ENCODE data around the gene SEMA3G.

The SEMA3G gene

DNA sequence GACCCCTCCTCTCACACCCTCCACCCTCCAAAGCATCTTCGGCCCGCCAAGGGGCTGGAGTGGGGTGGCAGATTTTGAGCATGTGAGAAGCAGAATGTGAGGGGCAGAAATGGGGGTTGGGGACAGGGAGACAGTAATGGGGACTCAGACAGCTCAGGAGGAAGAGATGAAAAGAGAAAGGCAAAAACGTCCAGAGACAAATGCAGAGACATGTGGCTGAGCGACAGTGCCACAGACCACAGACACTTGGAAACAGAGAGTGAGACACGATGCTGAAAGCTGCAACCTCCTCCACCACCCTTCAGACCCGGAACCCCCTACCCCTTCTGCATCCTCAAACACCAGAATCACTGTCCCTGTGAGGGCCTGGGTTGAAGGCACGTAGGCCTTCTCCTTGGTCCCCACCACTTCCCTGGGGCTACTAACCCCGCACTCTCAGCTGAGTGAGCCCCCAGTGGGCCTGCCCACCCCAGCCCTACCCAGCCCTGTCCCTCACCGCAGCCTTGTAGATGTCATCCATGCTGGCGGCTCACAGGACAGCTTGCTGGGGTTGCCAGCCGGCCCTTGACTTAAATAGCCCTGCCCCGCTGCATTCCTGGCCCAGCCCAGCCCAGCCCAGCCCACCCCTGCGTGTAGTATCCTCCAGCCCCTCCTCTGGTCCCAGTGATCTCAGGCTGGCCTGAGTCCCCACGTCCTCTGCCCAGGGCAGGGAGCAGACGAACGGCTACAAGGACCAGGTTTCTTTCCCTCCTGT, 8.8 kb upstream of the SEMA3G start, which contains the start of gene TNNC1:
Gene TNNC1 (minus strand): TSS at position 546 of the 754 bp plus-strand sequence. CDS start 26 bp downstream, at position 520.
- no peak for DNase-seq (ENCODE audit: low read depth in 2 of 2)

- DNase-seq (ENCODE audit: low read depth in 2 of 2), result no peak
Measured at GRCh38 chr3:52452570-52453221, 7.8 kb upstream of the SEMA3G start.

GRCh38 chr3:52452126-52452525, 7.2 kb upstream of the SEMA3G start:
- DNase-seq (ENCODE audit: low read depth in 2 of 2), result no peak

- DNase-seq (ENCODE audit: low read depth in 2 of 2), result no peak
Measured at GRCh38 chr3:52451237-52452083, 6.6 kb upstream of the SEMA3G start.

DNA sequence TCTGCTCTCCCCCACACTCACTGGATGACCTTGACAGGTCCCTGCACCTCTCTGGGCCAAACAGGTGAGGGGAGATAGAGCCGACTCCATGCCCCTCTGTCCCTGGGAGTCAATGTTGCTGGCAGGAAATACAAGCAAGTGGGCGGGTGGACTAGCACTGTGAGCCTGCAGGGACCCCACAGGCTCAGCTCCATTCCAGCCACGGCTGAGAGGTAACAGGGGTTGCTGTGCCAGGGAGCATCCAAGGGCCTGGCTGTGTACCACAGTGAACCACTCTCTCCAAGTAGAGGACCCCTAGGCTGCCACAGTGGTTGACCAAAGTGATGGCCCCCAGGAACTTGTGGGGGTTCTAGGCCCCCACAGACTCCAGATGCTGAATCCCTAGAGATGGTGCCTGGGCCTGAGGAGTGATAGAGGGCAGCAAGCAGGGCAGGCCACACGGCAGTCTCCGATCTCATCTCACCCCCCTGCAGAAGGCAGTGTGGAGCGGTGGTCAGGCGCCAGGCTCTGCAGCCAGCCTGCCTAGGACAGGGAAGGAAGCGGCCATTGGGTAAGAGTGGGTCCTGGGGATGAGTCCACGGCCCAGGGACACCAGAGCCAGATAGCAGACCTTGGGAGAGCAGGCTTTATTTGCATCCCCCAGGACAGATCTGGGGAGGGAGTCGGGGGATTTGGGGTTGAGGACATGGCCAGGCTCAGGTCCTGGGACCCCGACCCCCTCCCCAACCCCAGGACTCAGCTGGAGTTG, 5.8 kb upstream of the SEMA3G start:
- no peak for DNase-seq (ENCODE audit: low read depth in 2 of 2)

GRCh38 chr3:52447512-52448355, 2.8 kb upstream of the SEMA3G start:
- DNase-seq (ENCODE audit: low read depth in 2 of 2), result no peak

GRCh38 chr3:52446631-52447511, 2.0 kb upstream of the SEMA3G start:
- DNase-seq (ENCODE audit: low read depth in 2 of 2), result peak; percentile 43 to 65

DNA sequence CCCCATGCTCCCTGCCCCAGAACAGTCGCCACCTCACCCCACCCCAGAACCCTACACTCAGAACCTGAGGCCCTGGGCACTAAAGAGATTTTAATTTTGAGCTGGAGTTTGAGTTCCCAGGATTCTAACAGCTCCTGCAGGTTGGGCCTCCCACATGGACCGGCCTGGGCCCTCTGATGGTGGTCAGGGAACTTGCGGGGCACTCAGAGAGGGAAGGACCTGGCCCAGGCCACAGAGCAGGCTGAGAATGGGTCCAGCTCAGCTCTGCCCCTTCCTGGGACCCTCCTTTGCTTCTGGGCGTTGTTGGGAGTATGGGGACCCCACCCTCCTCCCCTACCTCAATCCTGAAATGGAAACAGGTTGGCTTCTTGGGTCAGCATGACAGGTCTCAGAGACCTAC, 1.1 kb upstream of the SEMA3G start:
- no peak for DNase-seq (ENCODE audit: low read depth in 2 of 2)

DNA sequence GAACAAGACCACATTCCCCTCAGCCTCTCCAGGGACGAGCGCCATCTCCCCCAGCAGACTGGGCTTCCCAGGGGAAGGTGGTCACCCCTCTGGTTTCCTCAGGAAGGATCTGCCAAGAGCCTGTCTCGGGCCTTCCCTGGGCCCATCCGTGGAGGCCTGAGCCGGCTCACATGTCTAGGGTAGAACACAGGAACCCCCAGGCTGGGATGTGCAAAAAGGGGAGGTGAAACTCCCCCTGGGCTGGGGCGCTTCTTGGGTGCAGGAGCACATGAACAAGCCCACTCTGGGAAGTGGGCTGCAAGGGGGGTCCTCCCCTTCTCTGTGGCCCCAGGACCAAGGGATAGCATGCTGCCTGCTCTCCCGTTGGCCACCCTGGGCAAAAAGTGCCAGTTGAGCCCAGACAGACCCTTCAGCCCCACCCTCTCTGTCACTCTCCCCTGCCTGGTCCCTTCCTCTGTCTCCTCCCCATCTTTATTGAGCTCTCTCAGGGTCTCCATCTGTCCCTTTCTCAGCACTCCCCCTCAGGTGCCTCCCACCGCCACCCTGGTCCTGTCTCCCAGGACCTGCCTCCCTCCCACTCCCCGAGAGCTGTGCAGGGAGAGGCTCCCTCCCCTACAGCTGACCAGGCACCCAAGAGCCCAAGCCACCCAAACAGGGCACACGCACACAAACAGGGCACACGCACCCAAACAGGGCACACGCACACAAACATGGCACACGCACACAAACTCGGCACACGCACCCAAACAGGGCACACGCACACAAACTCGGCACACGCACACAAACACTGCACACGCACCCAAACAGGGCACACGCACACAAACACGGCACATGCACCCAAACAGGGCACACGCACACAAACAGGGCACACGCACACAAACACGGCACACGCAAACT, 864 bp downstream of the SEMA3G start:
- no peak for DNase-seq (ENCODE audit: low read depth in 2 of 2)

- no peak for DNase-seq (ENCODE audit: low read depth in 2 of 2)
Measured at GRCh38 chr3:52443268-52443610, 1.7 kb downstream of the SEMA3G start.

DNA sequence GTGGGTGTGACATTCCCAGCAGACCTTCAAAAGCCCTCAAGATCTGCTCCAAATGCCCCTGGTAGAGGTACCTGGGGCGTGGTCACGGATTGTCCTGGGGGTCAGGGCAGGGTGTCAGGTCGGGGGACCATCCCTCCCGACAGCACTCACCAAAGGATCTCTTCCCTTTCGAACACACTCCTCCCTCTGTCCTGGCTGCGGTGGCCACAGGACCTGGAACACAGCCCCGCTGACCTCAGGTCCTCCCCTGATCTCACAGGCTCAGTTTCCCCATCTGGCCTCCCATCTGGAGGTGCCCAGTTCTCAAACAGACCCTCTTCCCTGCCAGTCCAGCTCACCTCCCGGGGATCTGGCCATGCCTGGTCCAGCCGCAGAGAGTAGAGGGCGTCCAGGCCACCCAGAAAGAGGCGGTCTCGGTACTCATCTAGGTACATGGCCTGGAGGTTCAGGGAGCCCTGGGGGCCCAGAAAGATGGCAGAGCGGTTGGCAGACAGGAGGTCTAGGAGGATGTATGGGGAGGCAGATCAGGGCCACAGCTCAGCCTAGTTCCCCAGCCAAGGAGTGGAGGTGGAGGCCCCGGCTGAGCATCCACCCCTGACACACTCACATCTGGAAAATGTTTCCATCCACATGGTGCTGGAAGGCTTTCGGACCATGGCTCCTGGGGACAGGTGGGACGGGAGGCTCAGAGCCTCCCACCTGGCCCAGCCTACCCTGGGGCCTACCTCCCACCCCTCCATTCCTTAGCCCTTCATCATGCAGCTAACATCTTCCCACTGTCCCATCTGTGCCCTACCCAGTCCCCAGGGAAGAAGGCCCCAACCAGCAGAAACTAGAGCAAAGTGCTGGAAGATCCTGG, 2.3 kb downstream of the SEMA3G start:
- no peak for DNase-seq (ENCODE audit: low read depth in 2 of 2)

DNA sequence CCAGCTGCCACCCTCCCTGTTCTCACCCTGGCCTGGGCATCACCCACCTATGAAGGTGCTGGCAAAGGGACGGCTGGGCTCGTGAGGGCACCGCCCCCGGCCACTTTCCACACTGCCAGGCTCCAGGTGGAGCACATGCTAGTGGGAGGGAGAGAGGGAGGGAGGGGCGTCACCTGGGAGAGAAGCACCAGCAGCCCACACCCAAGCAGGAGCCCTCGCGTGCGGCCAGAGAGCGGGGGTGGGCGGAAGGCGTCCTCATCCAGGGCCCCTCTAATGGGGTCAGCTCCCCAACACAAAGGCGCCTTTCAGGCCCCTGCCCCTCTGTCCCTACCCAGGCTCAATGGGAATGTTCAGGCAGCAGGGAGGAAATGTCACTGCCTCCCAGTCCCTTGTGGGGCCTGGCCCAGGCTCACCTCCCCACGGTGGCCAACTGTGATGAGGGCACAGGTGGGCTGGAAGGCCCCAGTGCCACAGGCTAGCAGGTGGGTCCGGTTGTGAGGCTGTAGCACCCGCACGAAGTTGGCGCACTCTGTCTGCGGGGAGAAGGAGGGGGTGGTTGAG, 3.1 kb downstream of the SEMA3G start:
- DNase-seq (ENCODE audit: low read depth in 2 of 2), result no peak

DNA sequence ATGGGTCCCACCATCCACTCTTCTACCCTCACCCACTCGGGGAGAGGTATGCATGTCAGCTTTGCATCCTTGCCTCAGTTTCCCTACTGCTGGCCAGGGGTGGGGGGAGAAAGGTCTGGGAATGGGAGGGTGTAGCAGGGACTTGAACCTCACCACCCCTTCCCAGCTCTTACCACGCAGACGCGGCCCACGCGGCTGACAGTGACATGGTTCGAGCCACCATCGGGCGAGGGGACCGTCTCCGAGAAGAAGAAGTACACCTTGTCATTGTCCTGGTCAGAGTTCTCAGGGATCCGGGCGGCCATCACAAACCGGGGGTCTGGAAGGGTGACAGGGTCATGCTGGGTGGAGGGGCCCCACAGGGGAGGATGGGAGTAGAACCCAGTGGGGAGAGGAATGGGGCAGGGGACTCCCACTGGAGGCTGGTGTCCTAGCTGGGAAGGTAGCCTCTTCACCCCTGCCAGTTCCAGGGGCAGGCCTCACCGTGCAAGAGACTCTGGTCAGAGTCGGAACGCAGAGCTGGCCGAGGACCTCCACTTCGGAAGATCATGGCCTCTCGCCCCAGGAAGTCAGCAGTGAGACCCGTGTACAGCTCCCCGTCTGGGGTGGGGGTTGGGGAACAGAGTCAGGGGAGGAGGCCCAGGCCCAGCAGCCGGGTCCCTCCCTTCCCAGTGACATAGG, 3.7 kb downstream of the SEMA3G start:
- no peak for DNase-seq (ENCODE audit: low read depth in 2 of 2)

- no peak for DNase-seq (ENCODE audit: low read depth in 2 of 2)
Measured at GRCh38 chr3:52440671-52441070, 4.2 kb downstream of the SEMA3G start.

- DNase-seq (ENCODE audit: low read depth in 2 of 2), result no peak
Measured at GRCh38 chr3:52440249-52440551, 4.7 kb downstream of the SEMA3G start.

DNA sequence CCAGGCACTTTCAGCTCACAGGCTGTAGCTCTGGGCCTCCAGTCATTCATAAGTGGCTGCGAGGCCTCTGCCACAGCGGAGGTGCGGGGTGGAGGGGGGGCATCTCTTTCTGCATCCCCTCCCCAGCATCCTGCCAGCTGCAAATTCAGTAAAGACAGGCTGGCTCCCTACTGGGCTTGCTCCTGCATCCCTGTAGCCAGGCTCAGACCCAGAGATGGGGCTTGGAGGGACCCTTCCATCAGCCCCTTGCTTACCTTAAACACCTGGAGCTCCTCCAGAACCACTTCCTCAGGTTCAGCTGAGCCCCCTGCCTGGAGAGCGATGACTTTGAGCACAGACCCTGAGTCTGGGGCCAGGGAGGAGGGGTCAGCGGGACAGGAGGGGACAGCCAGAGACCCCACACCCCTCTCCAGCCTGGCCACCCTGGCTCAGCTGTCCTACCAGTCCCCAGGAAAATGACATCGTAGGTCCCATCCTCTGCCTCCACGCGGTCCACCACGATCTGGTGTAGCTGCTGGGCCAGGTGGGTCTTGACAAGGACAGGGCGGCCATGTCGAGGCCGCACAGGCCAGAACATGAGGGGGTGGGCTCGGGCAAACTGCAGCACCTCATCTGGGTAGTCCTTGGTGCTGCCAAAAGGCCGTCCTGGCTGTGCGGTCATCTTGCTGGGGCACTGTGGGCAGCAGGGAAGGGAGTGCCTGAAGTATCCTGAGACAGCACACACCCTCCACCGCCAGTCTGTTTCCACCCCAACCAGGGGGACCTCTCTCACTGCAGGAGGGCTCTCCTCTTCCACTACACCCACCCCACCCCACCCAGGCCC, 5.3 kb downstream of the SEMA3G start:
- no peak for DNase-seq (ENCODE audit: low read depth in 2 of 2)
